ENCODE results near the gene HERC2. TPM values are rescaled to one million over a fixed set of nuclear protein-coding genes. Genes with fewer than 3 reads are reported as not detected.

Gene HERC2
- total and polyA plus RNA-seq, 2 of the 4 experiments (the other 2 are of a cell fraction), result 20.8 to 28.9 TPM

DNA sequence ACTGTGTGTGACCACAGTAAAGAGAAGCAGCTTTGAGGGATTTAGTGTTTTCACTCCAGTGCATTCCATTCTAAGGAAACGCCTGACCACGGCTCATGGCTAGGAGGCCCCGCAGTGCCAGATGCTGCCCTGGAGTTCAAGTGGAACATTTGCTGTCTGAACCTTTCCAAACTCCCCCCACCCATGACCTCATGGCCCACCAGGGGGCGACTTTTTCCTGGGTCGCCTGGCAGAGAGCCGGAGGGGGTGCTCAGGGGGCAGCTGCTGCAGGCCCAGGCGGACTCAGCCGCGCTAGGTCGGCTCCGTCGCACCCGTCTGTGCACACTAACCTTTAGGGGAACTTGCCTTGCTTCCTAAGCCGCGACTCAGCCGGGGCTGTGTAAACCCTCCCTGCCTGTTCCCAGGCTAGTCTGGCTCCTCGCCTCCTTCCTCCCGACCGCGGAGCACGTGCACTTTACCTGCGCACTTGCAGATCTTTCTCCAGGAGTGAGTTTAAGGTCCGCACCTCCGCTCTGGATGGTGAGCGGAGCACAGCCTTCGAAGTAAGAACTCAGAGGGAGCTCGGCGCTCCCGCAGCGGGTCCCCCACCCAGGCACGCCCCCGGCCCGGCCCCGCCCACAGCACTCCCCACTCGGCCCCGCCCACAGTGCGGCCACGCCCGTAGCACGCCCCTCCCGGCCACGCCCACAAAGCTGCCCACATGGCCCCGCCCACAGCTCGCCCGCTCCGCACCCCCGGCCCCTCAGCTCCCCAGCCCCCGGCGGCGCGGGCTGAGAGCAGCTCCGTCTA lies 223.0 kb downstream of the HERC2 start, which contains the start of gene OCA2:
OCA2 (minus strand) TSS at position 550 of the 789 bp plus-strand sequence. CDS start 17,441 bp downstream, outside the sequence.
- in situ Hi-C loops (cut with MboI; ENCODE audit: low sequenced_read_pairs), result no loop called here

More for the DNA sequence above, 223.0 kb downstream of the HERC2 start, which contains the start of gene OCA2:
- no TSS peak for BruUV-seq (replicated peaks)
- TF ChIP-seq MXI1 (IDR thresholded peaks at IDR 0.05; ENCODE audit: borderline replicate concordance, low read depth, low read length) (no peak), CTCF (conservative IDR thresholded peaks at IDR 0.05; ENCODE audit: low read depth, low read length) (0 out of 2 replicates have a peak, but pooled peaks have one; percentile 11), CEBPB (IDR thresholded peaks at IDR 0.05; ENCODE audit: low read depth, low read length) (no peak)
- TF ChIP-seq, protein P1, sequence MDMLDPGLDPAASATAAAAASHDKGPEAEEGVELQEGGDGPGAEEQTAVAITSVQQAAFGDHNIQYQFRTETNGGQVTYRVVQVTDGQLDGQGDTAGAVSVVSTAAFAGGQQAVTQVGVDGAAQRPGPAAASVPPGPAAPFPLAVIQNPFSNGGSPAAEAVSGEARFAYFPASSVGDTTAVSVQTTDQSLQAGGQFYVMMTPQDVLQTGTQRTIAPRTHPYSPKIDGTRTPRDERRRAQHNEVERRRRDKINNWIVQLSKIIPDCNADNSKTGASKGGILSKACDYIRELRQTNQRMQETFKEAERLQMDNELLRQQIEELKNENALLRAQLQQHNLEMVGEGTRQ (IDR thresholded peaks at IDR 0.05; ENCODE audit: low read depth, low read length), result no peak
- DNase-seq, result peak; percentile 30
- Histone ChIP-seq H3K4me3 (ENCODE audit: insufficient read depth, low read depth, low read length) (no peak within 1 kb of the TSS), H2AK9ac (replicated peaks; ENCODE audit: low read depth, low read length, poor library complexity) (peak within 1 kb of the TSS; percentile 13), H4K20me1 (ENCODE audit: insufficient read depth, low read length) (no peaks in the 10 kb centered on the region), H3K36me3 (ENCODE audit: control insufficient read depth, insufficient read depth, low read length) (no peaks in the 10 kb centered on the region), H2BK20ac (ENCODE audit: low read depth, low read length) (no peak within 1 kb of the TSS), H3K9ac (ENCODE audit: low read depth, low read length) (no peak within 1 kb of the TSS), H3K18ac (ENCODE audit: low read depth, low read length) (no peak within 1 kb of the TSS), H2BK5ac (ENCODE audit: low read depth, low read length, poor library complexity, severe bottlenecking) (no peak within 1 kb of the TSS), H3K9me1 (ENCODE audit: insufficient read depth, low read length) (no peaks in the 10 kb centered on the region), H4K8ac (ENCODE audit: low read depth in 2 of 2, low read length in 2 of 2) (no peak within 1 kb of the TSS), H4K5ac (ENCODE audit: low read depth, low read length) (no peak within 1 kb of the TSS), H3K56ac (ENCODE audit: extremely low read depth, insufficient read depth, low read length) (no peak within 1 kb of the TSS), H3K4me2 (ENCODE audit: low read depth, low read length) (peak within 1 kb of the TSS; percentile 26; the same call in 1 of the 2 replicates), H3K27ac (ENCODE audit: insufficient read depth, low read length) (no peak within 1 kb of the TSS), H3K4ac (ENCODE audit: low read depth, low read length) (no peak within 1 kb of the TSS), H4K91ac (ENCODE audit: insufficient read depth, low read depth, low read length) (no peak within 1 kb of the TSS), H3K79me1 (ENCODE audit: low read depth in 1 of 2, low read length in 2 of 2) (no peaks in the 10 kb centered on the region), H2BK120ac (ENCODE audit: low read depth, low read length) (no peak within 1 kb of the TSS), H3K27me3 (ENCODE audit: control insufficient read depth, insufficient read depth, low read length) (peaks cover 60% of the 10 kb centered on the region), H2BK15ac (ENCODE audit: low read depth, low read length) (no peak within 1 kb of the TSS), H3K4me1 (ENCODE audit: control insufficient read depth, insufficient read depth, low read length) (peaks cover 2% of the 10 kb centered on the region; the same call in 1 of the 2 replicates), H2AK5ac (ENCODE audit: low read depth, low read length) (no peak within 1 kb of the TSS), H3K23ac (ENCODE audit: low read depth, low read length) (no peak within 1 kb of the TSS), H3K9me3 (ENCODE audit: control insufficient read depth, insufficient read depth, low read length) (no peaks in the 10 kb centered on the region), H2AFZ (replicated peaks; ENCODE audit: low read length, poor library complexity) (peak within 1 kb of the TSS; percentile 68), H3K14ac (replicated peaks; ENCODE audit: low read depth, low read length) (no peak within 1 kb of the TSS)
- peak; percentile 57 for ATAC-seq (ENCODE audit: low read depth)
- dilution Hi-C loops (cut with HindIII; ENCODE audit: low sequenced_read_pairs, unreplicated experiment), result no loop called here
- CTCF ChIA-PET, result interaction anchor here (1.0 to 1.7 kb wide), 3 partner anchors 9 to 27 kb away, joined by 3 to 6 read pairs (median 4); no protein-coding TSS in a partner anchor
- POLR2A ChIA-PET (ENCODE audit: unreplicated experiment), result no interaction called here
- WGBS, 2 experiments (ENCODE audit: extremely low coverage in 2 of 2, insufficient read length in 1 of 2), result 13% methylated on average over 18 of the region's 52 CpGs; no CpG with 5 or more reads in 1 of the 2 experiments
- intact Hi-C loops (cut with micrococcal nuclease), result no loop called here
